Measurements from ENCODE around the gene CCDC68.

DNA sequence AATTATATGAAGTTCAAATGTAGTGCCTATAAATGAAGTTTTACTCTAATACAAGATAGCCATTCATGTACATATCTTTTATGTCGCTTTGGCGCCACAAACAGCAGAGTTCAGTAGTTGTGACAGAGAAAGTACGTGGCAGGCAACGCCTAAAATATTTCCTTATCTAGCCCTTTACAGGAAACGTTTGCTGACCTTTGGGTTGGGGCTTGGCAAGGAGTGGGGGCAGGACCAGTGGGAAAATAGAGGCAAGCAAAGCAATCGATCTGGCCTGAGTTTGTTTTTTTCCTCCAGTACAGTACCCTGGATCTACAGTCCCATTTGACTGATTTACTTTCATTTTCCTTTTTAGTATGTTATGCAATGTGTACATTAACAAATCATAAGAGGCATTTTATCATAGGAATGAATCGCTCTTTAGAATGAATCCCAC, 13.1 kb downstream of the CCDC68 start:
- TF ChIP-seq CTCF (IDR thresholded peaks at IDR 0.05) = no peak
- TF ChIP-seq POLR2A (IDR thresholded peaks at IDR 0.05) = no peak
- no peak for TF ChIP-seq EP300 (IDR thresholded peaks at IDR 0.05)
